ENCODE data around the gene PRKN.

The PRKN gene

DNA sequence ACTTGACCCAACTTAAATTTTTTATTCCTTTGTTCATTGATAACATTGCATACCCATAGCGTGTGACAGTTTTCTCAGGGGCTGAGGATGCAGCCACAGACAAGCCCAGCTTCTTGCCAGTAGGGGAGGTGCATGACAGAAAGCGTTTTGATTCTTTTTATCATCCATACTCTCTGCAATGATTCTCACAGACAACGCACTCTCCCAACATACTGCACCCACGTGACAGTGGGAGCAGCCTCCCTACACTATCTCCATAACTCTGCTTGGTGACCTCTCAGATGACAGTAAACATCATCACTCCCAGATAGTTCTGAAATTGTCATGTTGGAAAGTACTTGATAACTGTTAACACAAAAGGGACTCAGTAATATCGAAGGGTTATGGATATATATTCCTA lies 972.5 kb downstream of the PRKN start:
- in situ Hi-C loops (cut with MboI; ENCODE audit: low sequenced_read_pairs), result no loop called here

DNA sequence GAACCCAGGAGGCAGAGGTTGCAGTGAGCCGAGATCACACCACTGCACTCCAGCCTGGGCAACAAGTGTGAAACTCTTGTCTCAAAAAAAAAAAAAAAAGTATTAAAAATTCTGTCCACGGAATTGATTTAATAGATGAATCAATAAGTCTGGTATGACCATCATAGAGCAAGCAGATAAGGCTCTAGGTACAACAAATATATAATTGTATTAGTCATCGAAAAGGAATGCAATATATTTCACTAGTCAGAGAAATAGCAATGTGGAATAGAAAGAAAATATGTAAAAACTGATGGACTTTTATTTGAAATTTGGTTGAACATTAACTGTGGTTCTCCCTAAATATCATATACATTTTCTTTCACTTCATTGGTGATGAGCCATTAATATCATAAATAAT lies 976.9 kb downstream of the PRKN start:
- in situ Hi-C loops (cut with MboI; ENCODE audit: low sequenced_read_pairs), result no loop called here

DNA sequence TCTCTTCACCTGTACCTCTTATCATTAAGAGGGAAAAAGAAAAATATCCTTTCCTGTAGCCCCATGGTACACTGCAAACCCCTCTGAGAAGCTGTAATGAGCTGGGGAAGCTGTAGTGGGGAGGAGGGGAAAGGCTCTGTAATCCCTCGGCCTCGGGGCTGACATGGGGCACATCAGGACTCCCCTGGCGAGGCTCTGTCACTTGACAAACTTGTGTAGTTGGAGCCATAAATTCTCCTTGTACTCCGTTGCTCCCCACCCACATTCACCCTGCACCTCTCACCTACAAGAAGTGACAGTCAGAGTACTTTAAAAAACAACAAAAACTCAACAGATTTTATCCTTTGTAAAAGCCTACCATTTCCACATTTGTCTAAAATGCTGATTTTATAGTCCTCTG lies 978.0 kb downstream of the PRKN start:
- in situ Hi-C loops (cut with MboI; ENCODE audit: low sequenced_read_pairs), result no loop called here

DNA sequence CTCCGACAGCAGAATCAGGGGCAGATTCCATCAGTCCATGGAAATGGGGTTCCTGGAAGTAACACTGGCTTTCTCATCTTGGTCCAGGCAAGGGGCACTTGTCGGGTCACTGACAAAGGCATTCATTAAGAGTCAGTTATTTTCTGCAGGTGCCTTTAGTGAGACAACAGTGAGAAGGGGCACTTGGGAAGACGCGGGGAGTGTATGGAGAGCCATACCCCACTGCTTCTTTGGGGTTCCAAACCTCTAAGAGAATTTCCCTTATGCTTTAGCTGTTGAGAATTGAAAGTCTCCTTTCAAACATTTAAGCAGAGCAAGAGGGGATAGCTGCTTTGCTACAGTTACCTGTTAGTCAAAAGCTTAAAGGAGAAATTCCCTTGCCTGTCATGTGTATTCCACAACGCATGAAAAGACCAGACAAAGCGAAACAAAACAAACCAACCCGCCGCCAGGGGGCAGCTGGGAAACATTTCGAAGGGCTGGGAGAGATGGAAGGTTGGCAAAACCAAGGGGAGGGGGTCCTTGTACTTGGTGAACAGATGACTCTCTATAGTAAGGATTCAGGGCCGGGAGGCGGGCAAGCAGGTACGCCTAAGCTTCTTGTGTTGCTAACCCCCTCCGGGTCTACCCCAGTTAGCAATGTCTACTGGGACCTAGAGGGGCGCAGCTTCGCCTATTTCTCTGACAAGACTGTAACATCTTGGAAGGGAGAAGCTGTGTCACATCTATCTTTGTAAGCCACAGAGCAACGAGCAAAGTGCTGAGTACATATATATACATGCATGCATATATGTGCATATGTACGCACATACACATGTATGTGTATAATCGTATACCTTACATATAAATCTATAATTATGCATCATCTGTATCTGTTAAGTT lies 978.8 kb downstream of the PRKN start:
- in situ Hi-C loops (cut with MboI; ENCODE audit: low sequenced_read_pairs), result no loop called here

DNA sequence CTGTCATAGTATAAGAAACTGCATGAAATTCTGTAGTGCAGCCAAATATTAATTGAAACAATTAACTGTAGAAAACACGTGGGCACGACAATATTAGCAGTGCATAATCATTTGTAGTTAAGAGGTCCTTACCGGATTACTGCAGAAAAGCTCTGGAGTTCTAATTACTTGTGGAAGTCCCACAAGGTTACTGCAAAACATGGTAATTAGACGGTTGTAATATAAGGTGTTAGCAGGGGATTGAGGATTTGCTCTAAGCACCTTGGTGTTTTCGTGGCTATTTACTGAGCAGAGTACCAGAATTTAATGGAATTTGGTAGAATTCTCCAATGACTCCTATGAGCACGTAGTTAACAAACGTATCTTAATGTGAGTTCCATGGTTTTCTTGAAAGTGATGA lies 980.1 kb downstream of the PRKN start:
- in situ Hi-C loops (cut with MboI; ENCODE audit: low sequenced_read_pairs), result no loop called here

DNA sequence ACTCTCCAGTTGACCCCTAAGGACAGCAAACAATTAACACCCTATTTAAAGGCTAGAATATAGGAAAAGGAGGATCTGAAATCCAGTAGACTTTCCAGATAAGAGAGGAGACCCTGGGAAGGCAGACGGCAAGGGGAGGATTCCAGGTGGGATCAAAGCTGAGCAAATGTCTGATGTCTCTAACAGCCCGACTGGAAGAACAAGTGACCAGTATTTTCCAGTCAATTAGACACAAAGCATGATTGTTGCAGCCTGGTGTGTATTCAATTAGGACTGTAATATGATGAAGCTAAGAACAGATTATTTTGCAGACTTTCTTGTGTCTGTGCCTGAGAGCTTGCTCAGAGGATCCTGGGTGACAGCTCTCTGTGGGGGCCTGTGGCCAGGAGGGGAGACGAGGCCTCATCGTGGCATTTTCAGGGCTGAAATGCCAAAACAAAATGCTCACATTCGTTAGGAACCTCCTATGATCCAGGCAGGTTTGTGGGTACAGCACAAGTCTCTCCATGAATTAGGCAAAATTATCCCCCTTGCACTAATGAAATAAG lies 981.9 kb downstream of the PRKN start:
- in situ Hi-C loops (cut with MboI; ENCODE audit: low sequenced_read_pairs), result no loop called here

DNA sequence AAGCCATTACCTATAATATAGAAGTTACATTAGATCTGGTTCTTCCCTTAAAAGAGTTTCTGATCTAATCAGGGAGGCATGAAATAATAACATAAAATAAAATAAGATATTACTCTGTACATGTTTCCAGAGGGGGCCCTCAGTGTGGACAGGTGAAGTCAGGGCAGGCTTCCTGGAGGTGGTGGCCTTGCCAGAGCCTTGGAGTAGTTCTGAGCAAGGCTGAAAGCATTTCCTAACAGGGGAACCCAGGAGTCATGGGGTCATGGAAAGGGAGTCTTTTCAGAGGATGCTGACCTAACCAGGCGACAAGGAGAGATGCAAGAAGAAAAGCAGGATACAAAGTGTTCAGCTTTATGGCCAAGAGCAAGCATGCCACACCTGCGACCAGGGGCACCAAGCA lies 982.4 kb downstream of the PRKN start:
- in situ Hi-C loops (cut with MboI; ENCODE audit: low sequenced_read_pairs), result no loop called here

DNA sequence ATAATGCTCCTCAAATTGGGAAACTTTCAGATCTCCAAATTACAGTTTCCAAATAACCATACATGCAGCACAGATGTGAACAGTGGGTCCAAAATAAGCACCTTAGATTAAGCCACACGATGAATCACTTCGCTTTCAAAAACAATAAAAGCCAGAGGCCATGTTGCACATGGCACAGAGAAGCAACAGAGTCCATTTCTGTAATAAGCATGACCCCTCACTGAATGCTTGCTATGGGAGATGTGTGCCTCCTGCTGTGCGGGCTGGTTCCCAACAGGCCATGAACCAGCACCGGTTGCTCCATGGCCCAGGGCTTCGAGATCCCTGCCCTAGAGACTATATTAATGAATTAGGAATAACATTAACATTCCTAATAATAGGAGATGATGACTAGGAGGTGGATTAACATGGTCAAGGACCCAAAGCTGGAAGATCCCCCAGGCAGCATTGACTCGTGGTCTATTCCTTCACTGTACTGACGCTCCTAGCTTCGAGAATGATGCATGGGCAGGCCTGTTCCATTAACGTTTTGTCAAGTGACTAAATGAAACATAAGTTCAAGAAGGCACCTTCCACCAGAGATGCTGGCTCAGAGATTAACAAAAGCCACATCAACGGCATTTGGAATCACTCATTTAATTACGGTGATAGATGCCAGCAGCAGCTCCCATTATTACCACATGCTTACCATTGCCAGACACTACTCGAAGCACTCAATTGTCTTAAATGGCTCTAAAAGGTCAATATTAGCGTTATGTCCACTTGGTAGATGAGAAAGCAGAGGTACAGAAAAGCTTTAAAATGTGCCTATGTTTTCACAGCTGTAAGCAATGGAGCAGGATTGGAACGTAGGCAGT lies 983.1 kb downstream of the PRKN start:
- in situ Hi-C loops (cut with MboI; ENCODE audit: low sequenced_read_pairs), result no loop called here

DNA sequence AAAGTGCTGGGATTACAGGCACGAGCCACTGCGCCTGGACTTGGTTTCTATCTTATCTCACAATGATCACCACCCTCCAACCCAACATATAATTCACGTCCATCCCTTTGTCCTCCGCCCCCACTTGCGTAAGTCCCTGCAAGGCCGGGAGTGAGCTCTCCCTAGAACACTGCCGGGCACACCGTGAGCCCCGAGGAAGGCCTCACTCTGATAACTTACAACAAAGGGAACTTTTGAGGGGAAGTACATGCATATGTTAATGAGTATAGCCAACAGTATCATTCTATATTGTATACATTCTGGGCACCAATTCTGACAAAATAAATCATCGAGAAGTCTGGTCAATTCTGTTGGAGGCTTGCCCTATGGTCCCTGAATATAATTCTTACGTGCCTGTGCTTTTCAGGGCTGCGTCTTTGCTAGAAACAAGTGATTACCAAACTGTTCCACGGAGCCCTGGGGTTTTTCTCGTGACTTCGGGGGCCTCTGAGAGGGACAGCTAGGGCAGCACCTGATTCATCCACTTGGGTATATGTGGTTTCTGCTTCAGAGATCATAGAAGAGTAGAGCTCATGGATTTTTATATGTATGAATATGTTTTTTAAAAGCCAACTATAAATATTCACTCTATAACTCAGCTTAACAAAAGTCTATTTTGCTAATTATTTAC lies 983.9 kb downstream of the PRKN start:
- in situ Hi-C loops (cut with MboI; ENCODE audit: low sequenced_read_pairs), result no loop called here

DNA sequence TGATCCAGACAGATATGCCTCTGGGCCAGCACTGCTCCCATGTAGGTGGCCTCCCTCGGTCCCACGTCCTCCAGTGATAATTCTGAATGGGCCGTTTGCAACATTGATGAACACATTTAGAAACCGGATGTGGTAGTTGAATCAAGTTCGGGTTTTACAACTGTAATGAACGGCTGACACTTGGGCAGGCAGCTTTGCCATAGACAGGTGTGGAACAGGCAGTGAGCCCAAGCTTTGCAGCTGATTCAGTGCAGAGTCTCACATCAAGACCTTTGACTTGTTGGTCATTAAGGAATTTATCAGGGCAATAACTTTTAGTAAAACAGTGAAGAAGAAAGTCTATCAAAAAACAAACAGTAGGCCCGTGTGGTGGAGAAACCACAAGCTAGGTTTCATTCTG lies 987.1 kb downstream of the PRKN start:
- in situ Hi-C loops (cut with MboI; ENCODE audit: low sequenced_read_pairs), result no loop called here

DNA sequence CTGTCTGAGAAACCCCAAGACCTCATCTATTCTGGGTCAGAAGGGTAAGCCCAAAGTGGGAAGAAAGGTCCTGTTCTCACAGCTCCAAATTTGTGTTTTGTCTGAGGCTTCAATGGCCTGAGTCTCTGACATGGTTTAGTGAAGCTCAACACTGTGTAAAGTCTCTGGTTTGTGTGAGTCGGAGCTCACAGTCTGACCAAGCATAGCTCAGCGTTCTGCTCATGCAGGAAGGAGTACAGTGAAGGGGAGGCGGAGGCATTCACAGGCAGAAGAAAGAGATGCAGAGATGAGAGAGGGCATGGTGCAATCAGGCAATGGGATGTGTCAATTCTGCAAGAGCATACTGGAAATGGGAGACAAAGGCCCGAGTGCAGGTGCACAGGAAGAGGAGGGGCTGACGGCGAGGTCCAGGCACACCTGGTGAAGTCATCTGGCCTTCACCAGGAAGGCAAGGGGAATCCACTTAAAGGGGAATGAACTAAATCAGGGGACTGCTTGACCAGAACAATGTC lies 990.7 kb downstream of the PRKN start:
- in situ Hi-C loops (cut with MboI; ENCODE audit: low sequenced_read_pairs), result no loop called here

DNA sequence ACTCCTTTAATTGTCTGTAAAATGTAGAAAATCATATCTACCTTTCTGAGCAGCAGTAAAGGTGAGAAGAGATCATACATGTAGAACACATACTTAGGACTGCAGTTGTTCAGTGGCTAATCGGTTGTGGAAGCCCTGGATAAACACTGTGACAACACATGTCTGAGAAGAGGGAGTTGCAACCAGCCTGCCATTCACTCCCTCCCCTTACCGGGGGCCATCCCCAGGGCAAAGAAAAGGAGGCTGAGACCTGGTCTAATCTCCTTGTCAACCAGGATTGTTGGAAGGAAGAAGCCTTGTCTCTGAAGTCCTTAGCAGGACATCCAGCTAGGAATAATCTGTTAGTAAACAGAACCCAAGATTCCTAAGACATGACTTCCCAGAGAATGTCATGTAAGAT lies 991.2 kb downstream of the PRKN start:
- in situ Hi-C loops (cut with MboI; ENCODE audit: low sequenced_read_pairs), result no loop called here

DNA sequence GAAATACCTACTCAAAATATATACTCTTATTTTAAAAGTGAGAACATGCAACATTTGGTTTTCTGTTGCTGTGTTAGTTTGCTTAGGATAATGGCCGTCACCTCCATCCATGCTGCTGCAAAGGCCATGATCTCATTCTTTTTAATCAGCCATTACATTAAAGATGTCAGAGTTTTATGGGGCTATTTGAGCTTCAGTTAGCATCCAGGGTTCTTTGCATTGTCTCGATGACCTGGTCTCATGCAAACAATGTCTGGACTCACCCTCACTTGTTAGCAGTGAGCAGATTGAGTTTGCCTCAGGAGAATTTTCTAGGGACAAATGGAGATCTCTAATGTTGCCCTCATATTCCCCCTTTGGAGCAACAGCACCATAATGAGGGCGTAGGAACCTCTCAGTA lies 995.0 kb downstream of the PRKN start:
- in situ Hi-C loops (cut with MboI; ENCODE audit: low sequenced_read_pairs), result no loop called here

DNA sequence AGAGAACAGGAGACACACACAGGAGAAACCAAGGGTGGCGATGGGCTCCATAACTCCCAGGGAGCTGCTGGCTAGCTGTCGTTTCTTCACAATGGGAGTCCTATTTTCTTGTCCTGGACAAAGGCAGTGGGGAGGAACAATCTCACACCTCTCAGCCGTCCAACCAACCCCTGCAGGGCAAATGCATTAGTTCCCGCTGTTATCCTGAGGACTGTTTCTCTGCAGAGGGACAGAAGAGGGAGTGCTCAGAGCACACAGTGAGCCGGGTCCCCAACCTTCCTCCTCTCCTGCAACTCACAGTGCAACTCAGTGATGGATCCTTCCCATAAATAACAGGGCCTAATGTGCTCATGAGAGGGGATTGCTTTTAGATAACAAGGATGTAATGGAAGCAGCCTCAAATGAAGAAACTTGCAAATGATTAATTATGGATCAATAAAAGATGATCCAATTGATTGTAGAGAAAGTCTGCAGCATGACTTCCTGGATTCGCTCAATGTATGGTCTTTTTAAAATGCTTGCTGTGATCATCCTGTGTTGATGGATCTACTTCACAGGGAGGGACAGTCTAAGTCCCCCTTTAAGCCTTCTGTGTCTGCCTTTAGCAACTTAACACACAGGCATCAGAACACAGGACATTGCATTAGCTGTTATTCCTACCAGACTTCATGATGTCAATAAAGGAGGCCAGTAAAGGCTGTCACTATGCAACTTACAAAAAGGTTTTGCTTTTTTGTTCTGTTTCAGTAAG lies 1000.3 kb downstream of the PRKN start:
- in situ Hi-C loops (cut with MboI; ENCODE audit: low sequenced_read_pairs), result no loop called here

DNA sequence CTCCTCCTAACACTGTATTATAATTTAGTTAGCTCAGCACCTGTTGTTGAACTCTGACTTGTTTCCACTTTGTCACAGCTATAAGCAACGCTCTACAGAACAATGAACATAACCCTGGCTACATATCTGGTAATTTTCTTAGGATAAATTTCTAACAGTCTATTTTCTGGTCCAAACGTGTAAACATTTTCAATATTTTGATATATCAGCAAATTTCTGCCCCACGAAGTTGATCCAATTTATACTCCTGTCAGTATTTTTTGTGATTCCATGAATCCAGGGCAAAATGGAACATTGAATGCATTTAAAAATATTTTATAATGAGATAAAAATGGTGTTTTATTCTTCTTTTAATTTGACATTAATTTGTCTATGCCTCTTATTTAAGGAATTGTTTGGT lies 1005.2 kb downstream of the PRKN start:
- in situ Hi-C loops (cut with MboI; ENCODE audit: low sequenced_read_pairs), result no loop called here

DNA sequence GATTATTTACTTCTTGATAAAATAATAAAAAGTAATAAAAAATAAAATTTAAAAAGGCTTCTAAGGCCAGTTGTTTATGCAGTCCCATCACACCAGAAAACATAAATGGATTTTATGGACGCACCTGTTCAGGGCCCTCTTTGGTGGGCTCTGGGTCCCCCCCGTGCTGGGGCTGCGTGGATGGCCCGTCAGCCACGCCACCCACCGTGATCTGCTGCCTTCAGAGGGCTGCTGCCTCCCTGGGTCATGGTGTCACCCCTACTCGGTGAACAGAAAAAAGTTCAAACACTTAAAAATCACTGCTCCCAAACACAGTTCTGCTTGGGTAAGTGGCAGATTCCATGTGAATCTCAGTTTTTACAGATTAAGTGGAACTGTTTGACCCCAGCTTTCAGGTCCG lies 1006.1 kb downstream of the PRKN start:
- in situ Hi-C loops (cut with MboI; ENCODE audit: low sequenced_read_pairs), result no loop called here

DNA sequence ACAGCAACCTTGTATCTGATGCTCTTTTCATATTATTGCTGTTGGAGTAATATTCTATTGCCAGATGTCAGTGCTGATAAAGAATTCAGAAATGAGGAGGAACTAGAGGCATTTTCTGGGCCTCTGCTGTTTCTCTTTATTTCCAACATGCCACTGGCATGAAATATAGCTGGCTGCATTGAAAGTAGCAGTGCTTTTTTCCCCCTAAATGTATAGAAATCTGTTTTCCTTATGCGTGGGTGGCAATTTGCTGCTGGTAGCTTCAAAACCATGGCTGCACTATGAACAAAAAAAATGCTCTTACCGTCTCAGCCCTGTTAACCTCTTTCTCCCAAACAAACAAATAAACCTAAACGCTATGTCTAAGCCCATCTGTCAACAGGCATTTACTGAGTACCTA lies 1011.4 kb downstream of the PRKN start:
- in situ Hi-C loops (cut with MboI; ENCODE audit: low sequenced_read_pairs), result no loop called here

DNA sequence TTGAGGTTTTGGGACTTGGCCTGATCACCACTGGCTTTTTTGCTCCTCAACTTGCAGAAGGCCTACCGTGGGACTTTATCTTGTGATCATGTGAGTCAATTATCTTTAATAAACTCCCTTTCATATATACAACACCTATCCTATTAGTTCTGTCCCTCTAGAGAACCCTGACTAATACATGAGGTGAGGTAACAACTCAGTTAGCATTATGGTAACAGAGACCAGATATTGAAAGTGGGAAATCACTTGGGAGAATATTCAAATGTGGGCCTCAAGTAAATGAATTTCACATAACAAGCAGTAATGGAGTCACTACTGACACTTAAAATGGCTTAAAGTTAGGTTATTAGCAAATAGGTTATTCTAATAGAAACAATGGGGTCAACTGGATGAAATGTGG lies 1015.6 kb downstream of the PRKN start:
- in situ Hi-C loops (cut with MboI; ENCODE audit: low sequenced_read_pairs), result no loop called here

DNA sequence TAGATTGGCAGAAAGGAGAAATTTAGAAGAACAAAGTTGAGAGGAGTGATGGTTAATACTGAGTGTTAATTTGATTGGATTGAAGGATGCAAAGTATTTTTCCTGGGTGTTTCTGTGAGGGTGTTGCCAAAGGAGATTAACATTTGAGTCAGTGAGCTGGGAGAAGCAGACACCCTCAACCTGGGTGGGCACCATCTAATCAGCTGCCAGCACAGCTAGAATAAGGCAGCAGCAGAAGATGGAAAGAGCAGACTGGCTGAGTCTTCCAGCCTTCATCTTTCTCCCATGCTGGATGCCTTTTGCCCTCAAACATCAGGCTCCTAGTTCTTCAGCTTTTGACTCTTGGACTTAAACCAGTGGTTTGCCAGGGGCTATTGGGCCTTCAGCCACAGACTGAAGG lies 1016.1 kb downstream of the PRKN start:
- in situ Hi-C loops (cut with MboI; ENCODE audit: low sequenced_read_pairs), result no loop called here

DNA sequence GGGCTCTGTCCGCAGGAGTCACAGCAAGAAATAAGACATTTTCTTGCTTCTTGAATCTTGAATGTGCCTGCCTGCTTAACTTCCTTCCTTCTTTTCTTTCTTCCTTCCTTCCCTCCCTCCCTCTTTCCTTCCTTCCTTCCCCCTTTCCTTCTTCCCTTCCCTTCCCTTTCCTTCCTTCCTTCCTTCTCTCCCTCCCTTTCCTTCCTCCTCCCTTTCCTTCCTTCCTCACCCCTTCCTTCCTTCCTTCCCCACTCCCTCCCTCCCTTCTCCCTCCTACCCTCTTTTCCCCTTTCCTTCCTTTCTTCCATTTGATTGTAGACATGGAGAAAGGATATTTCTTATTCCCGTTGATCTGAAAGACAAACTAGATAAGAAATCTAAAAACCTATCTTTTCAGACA lies 1016.9 kb downstream of the PRKN start:
- in situ Hi-C loops (cut with MboI; ENCODE audit: low sequenced_read_pairs), result no loop called here

Data from HL-60/S4 treated with retinoic acid at 250 ng/mL for 4 days and 3 days (cell line).